Pons (tissue), 1 donor: ENCODE data around the gene TRAF7.

ENCODE experiments used
- DNase-seq: peaks from one replicate; pipeline ENCODE4 v3.0.0-alpha.2; 2016; ENCODE audit warnings: low spot score

Gene TRAF7

GRCh38 chr16:2223221-2223941 is 67.8 kb downstream of the TRAF7 start, which contains the start of gene E4F1:
E4F1 (plus strand) TSS chr16:2223591; CDS start chr16:2223614, 23 bp downstream.
- DNase-seq = peak; percentile 97

DNA sequence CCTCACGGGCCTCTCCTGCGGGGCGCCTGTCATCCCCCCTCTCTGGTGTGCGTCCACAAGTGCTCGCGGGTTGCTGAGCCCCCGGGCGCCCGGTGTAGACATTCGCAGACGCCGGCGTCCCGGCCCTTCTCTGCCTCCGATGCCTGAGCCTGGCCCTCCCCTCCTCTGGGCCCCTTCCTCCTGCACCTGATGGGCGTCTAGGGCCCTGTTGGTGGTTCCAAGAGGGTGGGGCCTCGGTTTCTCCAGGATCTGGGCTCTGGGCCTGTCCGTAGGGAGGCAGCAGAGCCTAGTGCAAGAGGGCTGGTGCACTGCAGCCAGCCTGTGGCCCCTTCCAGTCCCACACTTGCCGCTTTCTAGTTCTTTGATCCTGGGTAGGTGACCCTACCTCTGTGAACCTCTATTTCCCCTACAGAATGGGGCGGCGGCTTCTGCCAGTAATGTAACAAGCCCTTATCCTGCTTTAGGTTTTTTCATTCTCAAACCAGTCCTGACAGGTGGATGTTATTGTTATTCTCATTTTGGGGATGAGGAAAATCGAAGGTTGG is 68.4 kb downstream of the TRAF7 start:
- DNase-seq = no peak

GRCh38 chr16:2226245-2226793 is 70.7 kb downstream of the TRAF7 start:
- DNase-seq = no peak

DNA sequence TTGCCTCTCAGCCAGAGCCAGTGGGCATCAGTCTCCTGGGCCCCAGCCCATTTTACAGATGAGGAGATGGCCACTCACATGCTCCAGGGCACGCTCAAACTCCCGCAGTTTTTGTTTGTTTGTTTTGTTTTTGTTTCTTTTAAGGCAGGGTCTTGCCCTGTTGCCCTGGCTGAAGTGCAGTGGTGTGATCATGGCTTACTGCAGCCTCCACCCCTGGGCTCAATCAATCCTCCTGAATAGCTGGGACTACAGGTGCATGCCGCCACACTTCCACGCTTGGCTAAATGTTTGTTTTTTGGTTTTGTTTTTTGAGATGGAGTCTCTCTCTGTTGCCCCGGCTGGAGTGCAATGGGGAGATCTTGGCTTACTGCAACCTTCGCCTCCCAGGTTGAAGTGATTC is 71.3 kb downstream of the TRAF7 start:
- no peak for DNase-seq
